Endothelial cell of umbilical vein (primary cell): ENCODE measurements around the gene CABLES1.

ENCODE experiments used
- EZH2 ChIP-seq: IDR thresholded peaks from 2 replicates; pipeline ENCODE4 v1.6.1; 2012; ENCODE audit warnings: borderline replicate concordance, low read depth, mild to moderate bottlenecking, moderate library complexity, low read length, inconsistent platforms; ENCODE audit not compliant: severe bottlenecking
- JUN ChIP-seq: IDR thresholded peaks from 2 replicates; pipeline ENCODE4 v1.6.1; 2011; ENCODE audit warnings: borderline replicate concordance, low read depth; ENCODE audit not compliant: insufficient read length, insufficient read depth
- MAX ChIP-seq: IDR thresholded peaks from 2 replicates; pipeline ENCODE4 v1.6.1; 2011; ENCODE audit not compliant: insufficient read depth, insufficient read length
- POLR2A ChIP-seq: IDR thresholded peaks from 2 replicates; pipeline ENCODE4 v1.6.1; 2012; ENCODE audit warnings: low read depth, mild to moderate bottlenecking, control low read depth, low read length
- POLR2AphosphoS5 ChIP-seq: IDR thresholded peaks from 2 replicates; pipeline ENCODE4 v1.6.1; 2012; ENCODE audit warnings: low read depth, mild to moderate bottlenecking, control low read depth, low read length, moderate library complexity; ENCODE audit not compliant: insufficient read depth
- TF ChIP-seq, protein P1 (sequence below), 2 donors: IDR thresholded peaks; 1 replicate in 1 of 2; 2 replicates in 1 of 2; pipeline ENCODE4 v1.5.1; 2011; ENCODE audit warnings: low read length in 2 of 2, mild to moderate bottlenecking in 2 of 2, moderate library complexity in 2 of 2, control low read depth in 1 of 2, inconsistent platforms in 1 of 2, low read depth in 1 of 2; ENCODE audit not compliant: insufficient read depth in 1 of 2; ENCODE audit errors: extremely low read depth in 1 of 2

- TF ChIP-seq POLR2AphosphoS5 (no peak), EZH2 (no peak), POLR2A (no peak), MAX (no peak), JUN (no peak)
- TF ChIP-seq, protein P1, sequence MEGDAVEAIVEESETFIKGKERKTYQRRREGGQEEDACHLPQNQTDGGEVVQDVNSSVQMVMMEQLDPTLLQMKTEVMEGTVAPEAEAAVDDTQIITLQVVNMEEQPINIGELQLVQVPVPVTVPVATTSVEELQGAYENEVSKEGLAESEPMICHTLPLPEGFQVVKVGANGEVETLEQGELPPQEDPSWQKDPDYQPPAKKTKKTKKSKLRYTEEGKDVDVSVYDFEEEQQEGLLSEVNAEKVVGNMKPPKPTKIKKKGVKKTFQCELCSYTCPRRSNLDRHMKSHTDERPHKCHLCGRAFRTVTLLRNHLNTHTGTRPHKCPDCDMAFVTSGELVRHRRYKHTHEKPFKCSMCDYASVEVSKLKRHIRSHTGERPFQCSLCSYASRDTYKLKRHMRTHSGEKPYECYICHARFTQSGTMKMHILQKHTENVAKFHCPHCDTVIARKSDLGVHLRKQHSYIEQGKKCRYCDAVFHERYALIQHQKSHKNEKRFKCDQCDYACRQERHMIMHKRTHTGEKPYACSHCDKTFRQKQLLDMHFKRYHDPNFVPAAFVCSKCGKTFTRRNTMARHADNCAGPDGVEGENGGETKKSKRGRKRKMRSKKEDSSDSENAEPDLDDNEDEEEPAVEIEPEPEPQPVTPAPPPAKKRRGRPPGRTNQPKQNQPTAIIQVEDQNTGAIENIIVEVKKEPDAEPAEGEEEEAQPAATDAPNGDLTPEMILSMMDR (IDR thresholded peaks at IDR 0.05; ENCODE audit: extremely low read depth in 1 of 2, insufficient read depth in 1 of 2, low read depth in 1 of 2, low read length in 2 of 2): no peak
Measured at GRCh38 chr18:23284629-23285028, 149.3 kb downstream of the CABLES1 start.
